NCI-H460 (cell line): ENCODE data around the gene SLC2A6. TPM values are rescaled to one million over a fixed set of nuclear protein-coding genes. Genes with fewer than 3 reads are reported as not detected.

ENCODE experiments used
- DNase-seq: peaks from one replicate; pipeline ENCODE4 v3.0.0-alpha.2; 2016; ENCODE audit warnings: low read depth; ENCODE audit errors: extremely low read depth
- total RNA-seq: library from RNA; depleted of rRNA; stranded (reverse); fragments of >200 nt; shearing (Covaris generic); gene quantifications from 2 replicates; pipeline ENCODE4 v1.2.3, GENCODE V29; 2014

The SLC2A6 gene
- total RNA-seq, 1 experiment from 2014 or later, result 4.0 TPM

GRCh38 chr9:133499132-133499891, 20.4 kb upstream of the SLC2A6 start:
- DNase-seq, result no peak

- DNase-seq, result no peak
Measured at GRCh38 chr9:133496861-133497842, 18.3 kb upstream of the SLC2A6 start.

- no peak for DNase-seq
Measured at GRCh38 chr9:133495327-133496293, 16.7 kb upstream of the SLC2A6 start.

- DNase-seq, result no peak
Measured at GRCh38 chr9:133494636-133495326, 15.9 kb upstream of the SLC2A6 start.

- DNase-seq, result no peak
Measured at GRCh38 chr9:133493845-133494540, 15.1 kb upstream of the SLC2A6 start.

- DNase-seq, result no peak
Measured at GRCh38 chr9:133493428-133493827, 14.5 kb upstream of the SLC2A6 start.

GRCh38 chr9:133492061-133493021, 13.4 kb upstream of the SLC2A6 start:
- no peak for DNase-seq

GRCh38 chr9:133491656-133491925, 12.7 kb upstream of the SLC2A6 start:
- no peak for DNase-seq

GRCh38 chr9:133490865-133491655, 12.2 kb upstream of the SLC2A6 start:
- no peak for DNase-seq

- no peak for DNase-seq
Measured at GRCh38 chr9:133490201-133490681, 11.3 kb upstream of the SLC2A6 start.

- no peak for DNase-seq
Measured at GRCh38 chr9:133489253-133490190, 10.6 kb upstream of the SLC2A6 start.

GRCh38 chr9:133488686-133489252, 9.9 kb upstream of the SLC2A6 start:
- no peak for DNase-seq

GRCh38 chr9:133487331-133487725, 8.4 kb upstream of the SLC2A6 start:
- DNase-seq, result no peak

- no peak for DNase-seq
Measured at GRCh38 chr9:133485531-133486260, 6.8 kb upstream of the SLC2A6 start.
